ENCODE measurements around the gene HERC3. TPM values are rescaled to one million over a fixed set of nuclear protein-coding genes. Genes with fewer than 3 reads are reported as not detected.

The HERC3 gene
- total RNA-seq, 1 experiment from 2014 or later, result 5.5 TPM

DNA sequence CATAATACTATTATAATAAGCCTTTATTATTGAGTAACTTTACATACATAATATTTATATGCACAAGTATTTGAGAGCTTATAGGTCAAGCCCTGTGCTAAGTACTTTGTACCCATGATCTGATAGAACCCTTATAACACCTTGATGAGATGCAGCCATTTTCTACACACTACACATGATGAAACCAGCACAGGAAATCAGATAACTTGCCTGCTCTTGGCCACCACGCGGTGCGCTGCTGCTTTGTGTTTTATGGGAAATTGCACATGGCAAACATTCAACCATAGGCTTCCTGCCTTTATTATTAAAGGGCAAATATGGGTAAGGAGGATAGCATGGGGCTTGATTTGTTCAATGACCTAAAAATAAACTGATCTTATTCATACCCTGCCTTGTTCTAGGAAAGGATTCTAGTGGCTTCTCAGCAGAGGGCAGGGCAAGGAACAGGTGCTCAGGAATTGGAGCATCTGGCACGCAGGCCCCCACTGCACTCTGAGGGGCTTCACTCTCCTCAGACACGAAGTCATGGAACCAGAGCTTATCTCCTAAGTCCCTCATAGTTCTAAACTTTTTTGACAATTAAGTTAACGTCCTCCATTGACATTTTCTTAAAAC lies 137.0 kb downstream of the HERC3 start:
- DNase-seq (ENCODE audit: low spot score), result no peak
- ChIA-PET POLR2A (no interaction called here), CTCF (no interaction called here)
- TF ChIP-seq ATF3 (CRISPR knock-in tag; conservative IDR thresholded peaks at IDR 0.05) (no peak), CBFB (CRISPR knock-in tag; IDR thresholded peaks at IDR 0.05; ENCODE audit: low read depth) (no peak), NR1H2 (CRISPR knock-in tag; IDR thresholded peaks at IDR 0.05) (no peak), SMAD3 (CRISPR knock-in tag; IDR thresholded peaks at IDR 0.05; ENCODE audit: borderline replicate concordance) (no peak), ESRRA (CRISPR knock-in tag; IDR thresholded peaks at IDR 0.05; ENCODE audit: borderline replicate concordance) (no peak), GRHL2 (CRISPR knock-in tag; IDR thresholded peaks at IDR 0.05; ENCODE audit: insufficient replicate concordance, severe bottlenecking) (no peak), ZNF138 (CRISPR knock-in tag; conservative IDR thresholded peaks at IDR 0.05) (no peak), HMGXB4 (CRISPR knock-in tag; IDR thresholded peaks at IDR 0.05) (no peak)
- TF ChIP-seq, protein P1, sequence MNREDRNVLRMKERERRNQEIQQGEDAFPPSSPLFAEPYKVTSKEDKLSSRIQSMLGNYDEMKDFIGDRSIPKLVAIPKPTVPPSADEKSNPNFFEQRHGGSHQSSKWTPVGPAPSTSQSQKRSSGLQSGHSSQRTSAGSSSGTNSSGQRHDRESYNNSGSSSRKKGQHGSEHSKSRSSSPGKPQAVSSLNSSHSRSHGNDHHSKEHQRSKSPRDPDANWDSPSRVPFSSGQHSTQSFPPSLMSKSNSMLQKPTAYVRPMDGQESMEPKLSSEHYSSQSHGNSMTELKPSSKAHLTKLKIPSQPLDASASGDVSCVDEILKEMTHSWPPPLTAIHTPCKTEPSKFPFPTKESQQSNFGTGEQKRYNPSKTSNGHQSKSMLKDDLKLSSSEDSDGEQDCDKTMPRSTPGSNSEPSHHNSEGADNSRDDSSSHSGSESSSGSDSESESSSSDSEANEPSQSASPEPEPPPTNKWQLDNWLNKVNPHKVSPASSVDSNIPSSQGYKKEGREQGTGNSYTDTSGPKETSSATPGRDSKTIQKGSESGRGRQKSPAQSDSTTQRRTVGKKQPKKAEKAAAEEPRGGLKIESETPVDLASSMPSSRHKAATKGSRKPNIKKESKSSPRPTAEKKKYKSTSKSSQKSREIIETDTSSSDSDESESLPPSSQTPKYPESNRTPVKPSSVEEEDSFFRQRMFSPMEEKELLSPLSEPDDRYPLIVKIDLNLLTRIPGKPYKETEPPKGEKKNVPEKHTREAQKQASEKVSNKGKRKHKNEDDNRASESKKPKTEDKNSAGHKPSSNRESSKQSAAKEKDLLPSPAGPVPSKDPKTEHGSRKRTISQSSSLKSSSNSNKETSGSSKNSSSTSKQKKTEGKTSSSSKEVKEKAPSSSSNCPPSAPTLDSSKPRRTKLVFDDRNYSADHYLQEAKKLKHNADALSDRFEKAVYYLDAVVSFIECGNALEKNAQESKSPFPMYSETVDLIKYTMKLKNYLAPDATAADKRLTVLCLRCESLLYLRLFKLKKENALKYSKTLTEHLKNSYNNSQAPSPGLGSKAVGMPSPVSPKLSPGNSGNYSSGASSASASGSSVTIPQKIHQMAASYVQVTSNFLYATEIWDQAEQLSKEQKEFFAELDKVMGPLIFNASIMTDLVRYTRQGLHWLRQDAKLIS (CRISPR knock-in tag; IDR thresholded peaks at IDR 0.05; ENCODE audit: borderline replicate concordance), result no peak
- TF ChIP-seq, protein P2, sequence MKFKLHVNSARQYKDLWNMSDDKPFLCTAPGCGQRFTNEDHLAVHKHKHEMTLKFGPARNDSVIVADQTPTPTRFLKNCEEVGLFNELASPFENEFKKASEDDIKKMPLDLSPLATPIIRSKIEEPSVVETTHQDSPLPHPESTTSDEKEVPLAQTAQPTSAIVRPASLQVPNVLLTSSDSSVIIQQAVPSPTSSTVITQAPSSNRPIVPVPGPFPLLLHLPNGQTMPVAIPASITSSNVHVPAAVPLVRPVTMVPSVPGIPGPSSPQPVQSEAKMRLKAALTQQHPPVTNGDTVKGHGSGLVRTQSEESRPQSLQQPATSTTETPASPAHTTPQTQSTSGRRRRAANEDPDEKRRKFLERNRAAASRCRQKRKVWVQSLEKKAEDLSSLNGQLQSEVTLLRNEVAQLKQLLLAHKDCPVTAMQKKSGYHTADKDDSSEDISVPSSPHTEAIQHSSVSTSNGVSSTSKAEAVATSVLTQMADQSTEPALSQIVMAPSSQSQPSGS (CRISPR knock-in tag; IDR thresholded peaks at IDR 0.05; ENCODE audit: borderline replicate concordance, low read depth), result no peak
- TF ChIP-seq, protein P3, sequence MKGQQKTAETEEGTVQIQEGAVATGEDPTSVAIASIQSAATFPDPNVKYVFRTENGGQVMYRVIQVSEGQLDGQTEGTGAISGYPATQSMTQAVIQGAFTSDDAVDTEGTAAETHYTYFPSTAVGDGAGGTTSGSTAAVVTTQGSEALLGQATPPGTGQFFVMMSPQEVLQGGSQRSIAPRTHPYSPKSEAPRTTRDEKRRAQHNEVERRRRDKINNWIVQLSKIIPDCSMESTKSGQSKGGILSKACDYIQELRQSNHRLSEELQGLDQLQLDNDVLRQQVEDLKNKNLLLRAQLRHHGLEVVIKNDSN (CRISPR knock-in tag; IDR thresholded peaks at IDR 0.05), result no peak
- Mint-ChIP-seq H3K36me3 (peaks cover 29% of the 10 kb centered on the region), H3K4me1 (peaks cover 7% of the 10 kb centered on the region), H3K9me3 (no peaks in the 10 kb centered on the region), H3K4me3 (no peak overlapping the region), H3K27me3 (ENCODE audit: low read depth) (no peaks in the 10 kb centered on the region), H3K27ac (no peak overlapping the region)
- no peak for ATAC-seq

GRCh38 chr4:88730811-88731210 lies 138.5 kb downstream of the HERC3 start:
- no peaks in the 10 kb centered on the region for H3K9me3 Mint-ChIP-seq
- TF ChIP-seq, protein P4, sequence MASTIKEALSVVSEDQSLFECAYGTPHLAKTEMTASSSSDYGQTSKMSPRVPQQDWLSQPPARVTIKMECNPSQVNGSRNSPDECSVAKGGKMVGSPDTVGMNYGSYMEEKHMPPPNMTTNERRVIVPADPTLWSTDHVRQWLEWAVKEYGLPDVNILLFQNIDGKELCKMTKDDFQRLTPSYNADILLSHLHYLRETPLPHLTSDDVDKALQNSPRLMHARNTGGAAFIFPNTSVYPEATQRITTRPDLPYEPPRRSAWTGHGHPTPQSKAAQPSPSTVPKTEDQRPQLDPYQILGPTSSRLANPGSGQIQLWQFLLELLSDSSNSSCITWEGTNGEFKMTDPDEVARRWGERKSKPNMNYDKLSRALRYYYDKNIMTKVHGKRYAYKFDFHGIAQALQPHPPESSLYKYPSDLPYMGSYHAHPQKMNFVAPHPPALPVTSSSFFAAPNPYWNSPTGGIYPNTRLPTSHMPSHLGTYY (CRISPR knock-in tag; IDR thresholded peaks at IDR 0.05), result no peak
- TF ChIP-seq TP53 (CRISPR knock-in tag; IDR thresholded peaks at IDR 0.05) (no peak), MYBL2 (CRISPR knock-in tag; IDR thresholded peaks at IDR 0.05) (no peak), RELA (CRISPR knock-in tag; IDR thresholded peaks at IDR 0.05; ENCODE audit: borderline replicate concordance) (no peak), SP1 (CRISPR knock-in tag; conservative IDR thresholded peaks at IDR 0.05) (no peak), IRF2 (CRISPR knock-in tag; IDR thresholded peaks at IDR 0.05; ENCODE audit: borderline replicate concordance, low read depth) (no peak)
- TF ChIP-seq, protein P2 (CRISPR knock-in tag; IDR thresholded peaks at IDR 0.05; ENCODE audit: borderline replicate concordance, low read depth), result no peak
- H3K27me3 Mint-ChIP-seq (ENCODE audit: low read depth), result no peaks in the 10 kb centered on the region
- no peak for ATAC-seq
- DNase-seq (ENCODE audit: low spot score), result no peak
- H3K27ac Mint-ChIP-seq, result no peak overlapping the region
- H3K36me3 Mint-ChIP-seq, result peaks cover 34% of the 10 kb centered on the region
- no peak overlapping the region for H3K4me3 Mint-ChIP-seq
- CTCF ChIA-PET, result no interaction called here
- H3K4me1 Mint-ChIP-seq, result no peaks in the 10 kb centered on the region
- POLR2A ChIA-PET, result no interaction called here

Measured in WTC11 (cell line).